HEK293 (cell line): ENCODE data around the gene DGKG.

ENCODE experiments used
- BCL11A ChIP-seq: fragments of 450-650 bp; formaldehyde crosslinking; IDR thresholded peaks from 2 replicates; pipeline ENCODE4 v1.5.1; 2016; ENCODE audit warnings: low read depth, missing biosample characterization, missing genetic modification characterization
- GLIS2 ChIP-seq: fragments of 450-650 bp; formaldehyde crosslinking; IDR thresholded peaks from 2 replicates; pipeline ENCODE4 v1.5.1; 2016; ENCODE audit warnings: missing biosample characterization, missing genetic modification characterization
- HOXA7 ChIP-seq: sonication (generic); formaldehyde crosslinking; IDR thresholded peaks from 2 replicates; pipeline ENCODE4 v1.8.1; 2022; ENCODE audit warnings: missing genetic modification reagents, borderline replicate concordance
- KLF1 ChIP-seq: fragments of 450-650 bp; formaldehyde crosslinking; IDR thresholded peaks from 2 replicates; pipeline ENCODE4 v1.5.1; 2016; ENCODE audit warnings: missing biosample characterization, missing genetic modification characterization
- KLF10 ChIP-seq: fragments of 450-650 bp; IDR thresholded peaks from 2 replicates; pipeline ENCODE4 v1.5.1; 2018; ENCODE audit warnings: missing biosample characterization, mild to moderate bottlenecking, missing genetic modification characterization
- KLF8 ChIP-seq: fragments of 450-650 bp; formaldehyde crosslinking; IDR thresholded peaks from 2 replicates; pipeline ENCODE4 v1.5.1; 2016; ENCODE audit warnings: missing biosample characterization, missing genetic modification characterization
- KLF9 ChIP-seq: fragments of 450-650 bp; formaldehyde crosslinking; IDR thresholded peaks from 2 replicates; pipeline ENCODE4 v1.5.1; 2016; ENCODE audit warnings: missing biosample characterization, missing genetic modification characterization, low read depth
- SP3 ChIP-seq: fragments of 450-650 bp; formaldehyde crosslinking; IDR thresholded peaks from 2 replicates; pipeline ENCODE4 v1.5.1; 2016; ENCODE audit warnings: missing biosample characterization, missing genetic modification characterization
- ZFP69B ChIP-seq: fragments of 450-650 bp; formaldehyde crosslinking; IDR thresholded peaks from 2 replicates; pipeline ENCODE4 v1.5.1; 2016; ENCODE audit warnings: missing biosample characterization, missing genetic modification characterization
- ZNF121 ChIP-seq: fragments of 450-650 bp; formaldehyde crosslinking; IDR thresholded peaks from 2 replicates; pipeline ENCODE4 v1.5.1; 2016; ENCODE audit warnings: missing biosample characterization, missing genetic modification characterization
- ZNF24 ChIP-seq: fragments of 450-650 bp; formaldehyde crosslinking; IDR thresholded peaks from 2 replicates; pipeline ENCODE4 v1.5.1; 2016; ENCODE audit warnings: missing biosample characterization, missing genetic modification characterization
- ZNF274 ChIP-seq, 2 experiments: fragments of 200-500 bp in 1 of 2; fragments of 450-650 bp in 1 of 2; sonication (Bioruptor generic) in 1 of 2; formaldehyde crosslinking in 1 of 2; IDR thresholded peaks; 2 replicates each; pipeline versions ENCODE4 v1.5.1 to v1.6.1; 2014 to 2016; ENCODE audit warnings: borderline replicate concordance in 1 of 2, inconsistent platforms in 1 of 2, low read length in 1 of 2, missing biosample characterization in 1 of 2, missing genetic modification characterization in 1 of 2
- ZNF311 ChIP-seq: fragments of 450-650 bp; formaldehyde crosslinking; IDR thresholded peaks from 2 replicates; pipeline ENCODE4 v1.5.1; 2017; ENCODE audit warnings: missing biosample characterization, missing genetic modification characterization, borderline replicate concordance
- ZNF341 ChIP-seq: fragments of 450-650 bp; formaldehyde crosslinking; IDR thresholded peaks from 2 replicates; pipeline ENCODE4; 2016; ENCODE audit warnings: low read depth, missing biosample characterization, missing genetic modification characterization
- ZNF416 ChIP-seq: fragments of 450-650 bp; formaldehyde crosslinking; IDR thresholded peaks from 2 replicates; pipeline ENCODE4 v1.5.1; 2016; ENCODE audit warnings: missing biosample characterization, missing genetic modification characterization
- ZNF433 ChIP-seq: fragments of 450-650 bp; formaldehyde crosslinking; IDR thresholded peaks from 2 replicates; pipeline ENCODE4 v1.5.1; 2016; ENCODE audit warnings: missing biosample characterization, missing genetic modification characterization, low read depth
- ZNF555 ChIP-seq: fragments of 450-650 bp; formaldehyde crosslinking; conservative IDR thresholded peaks from 2 replicates; pipeline ENCODE4 v1.5.1; 2017; ENCODE audit warnings: missing biosample characterization, mild to moderate bottlenecking, missing genetic modification characterization, inconsistent platforms
- ZNF654 ChIP-seq: fragments of 450-650 bp; formaldehyde crosslinking; IDR thresholded peaks from 2 replicates; pipeline ENCODE4 v1.5.1; 2016; ENCODE audit warnings: low read depth, missing biosample characterization, missing genetic modification characterization
- ZNF76 ChIP-seq: fragments of 450-650 bp; formaldehyde crosslinking; IDR thresholded peaks from 2 replicates; pipeline ENCODE4; 2016; ENCODE audit warnings: low read depth, missing biosample characterization, missing genetic modification characterization, borderline replicate concordance
- ZNF768 ChIP-seq: fragments of 450-650 bp; formaldehyde crosslinking; IDR thresholded peaks from 2 replicates; pipeline ENCODE4 v1.5.1; 2018; ENCODE audit warnings: missing biosample characterization, mild to moderate bottlenecking, missing genetic modification characterization
- ZNF830 ChIP-seq: fragments of 450-650 bp; IDR thresholded peaks from 2 replicates; pipeline ENCODE4 v1.5.0; 2018; ENCODE audit warnings: missing biosample characterization, missing genetic modification characterization, low read depth, mild to moderate bottlenecking, moderate library complexity
- ZNF843 ChIP-seq: fragments of 450-650 bp; formaldehyde crosslinking; IDR thresholded peaks from 2 replicates; pipeline ENCODE4 v1.5.1; 2016; ENCODE audit warnings: missing biosample characterization, missing genetic modification characterization
- ZSCAN23 ChIP-seq: fragments of 450-650 bp; formaldehyde crosslinking; IDR thresholded peaks from 2 replicates; pipeline ENCODE4 v1.5.1; 2016; ENCODE audit warnings: missing biosample characterization, missing genetic modification characterization
- TF ChIP-seq, protein P1 (sequence below): fragments of 450-650 bp; formaldehyde crosslinking; IDR thresholded peaks from 2 replicates; pipeline ENCODE4 v1.5.1; 2016; ENCODE audit warnings: missing biosample characterization, missing genetic modification characterization
- TF ChIP-seq, protein P2 (sequence below): fragments of 450-650 bp; formaldehyde crosslinking; IDR thresholded peaks from 2 replicates; pipeline ENCODE4 v1.5.1; 2016; ENCODE audit warnings: missing biosample characterization, missing genetic modification characterization
- TF ChIP-seq, protein P3 (sequence below): fragments of 450-650 bp; formaldehyde crosslinking; IDR thresholded peaks from 2 replicates; pipeline ENCODE4 v1.5.1; 2016; ENCODE audit warnings: missing biosample characterization, missing genetic modification characterization
- TF ChIP-seq, protein P4 (sequence below): fragments of 450-650 bp; formaldehyde crosslinking; IDR thresholded peaks from 2 replicates; pipeline ENCODE4 v1.5.1; 2016; ENCODE audit warnings: missing biosample characterization, missing genetic modification characterization
- TF ChIP-seq, protein P5 (sequence below): fragments of 450-650 bp; formaldehyde crosslinking; IDR thresholded peaks from 2 replicates; pipeline ENCODE4 v1.5.1; 2016; ENCODE audit warnings: missing biosample characterization, missing genetic modification characterization

DGKG gene

DNA sequence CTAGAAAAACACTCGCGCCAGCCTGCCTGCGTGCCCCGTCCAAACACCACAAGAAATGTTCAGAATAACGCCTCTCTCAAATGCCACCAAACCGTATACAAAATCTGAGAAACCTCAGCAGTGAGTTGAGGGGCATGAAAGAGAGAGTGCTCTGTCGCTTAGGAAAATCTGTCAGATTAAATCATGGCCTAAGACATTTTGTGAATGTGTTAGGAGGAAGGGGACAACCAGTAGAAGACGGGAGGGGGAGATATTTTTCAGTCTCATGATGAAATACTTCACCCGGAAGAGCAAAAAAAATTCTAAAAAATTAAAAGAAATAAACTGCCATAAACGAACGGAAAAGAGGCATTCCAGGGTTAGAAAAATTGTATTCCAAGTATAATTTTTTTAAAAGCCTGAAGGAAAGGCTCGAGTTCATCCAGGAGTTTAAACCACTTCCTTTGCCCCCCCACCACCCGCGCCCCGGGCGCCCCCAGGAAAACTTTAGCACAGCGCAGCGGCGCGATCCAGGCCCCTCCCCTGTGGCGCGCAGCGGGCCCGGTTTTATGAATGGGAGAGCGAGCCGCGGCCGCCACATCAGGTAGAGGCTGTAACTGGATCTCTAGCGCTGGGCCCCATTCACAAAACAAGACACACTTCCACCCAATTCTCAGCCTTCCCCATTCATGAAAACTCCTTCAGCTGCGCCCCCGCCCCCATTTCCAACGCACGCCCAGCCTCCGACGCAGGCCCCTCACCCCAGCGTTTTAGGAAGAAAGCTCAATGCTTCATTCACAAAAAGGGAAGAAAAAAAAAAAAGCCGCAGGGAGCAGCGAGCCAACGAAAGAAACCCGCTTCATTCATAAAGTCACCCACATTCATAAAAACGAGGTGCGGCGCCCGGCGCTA, 254.6 kb downstream of the DGKG start (continued):
- TF ChIP-seq ZNF76 = no peak
- no peak for TF ChIP-seq ZNF433 (tag by site-specific recombination)
- peak; percentile 71 for TF ChIP-seq KLF9
- TF ChIP-seq, protein P1, sequence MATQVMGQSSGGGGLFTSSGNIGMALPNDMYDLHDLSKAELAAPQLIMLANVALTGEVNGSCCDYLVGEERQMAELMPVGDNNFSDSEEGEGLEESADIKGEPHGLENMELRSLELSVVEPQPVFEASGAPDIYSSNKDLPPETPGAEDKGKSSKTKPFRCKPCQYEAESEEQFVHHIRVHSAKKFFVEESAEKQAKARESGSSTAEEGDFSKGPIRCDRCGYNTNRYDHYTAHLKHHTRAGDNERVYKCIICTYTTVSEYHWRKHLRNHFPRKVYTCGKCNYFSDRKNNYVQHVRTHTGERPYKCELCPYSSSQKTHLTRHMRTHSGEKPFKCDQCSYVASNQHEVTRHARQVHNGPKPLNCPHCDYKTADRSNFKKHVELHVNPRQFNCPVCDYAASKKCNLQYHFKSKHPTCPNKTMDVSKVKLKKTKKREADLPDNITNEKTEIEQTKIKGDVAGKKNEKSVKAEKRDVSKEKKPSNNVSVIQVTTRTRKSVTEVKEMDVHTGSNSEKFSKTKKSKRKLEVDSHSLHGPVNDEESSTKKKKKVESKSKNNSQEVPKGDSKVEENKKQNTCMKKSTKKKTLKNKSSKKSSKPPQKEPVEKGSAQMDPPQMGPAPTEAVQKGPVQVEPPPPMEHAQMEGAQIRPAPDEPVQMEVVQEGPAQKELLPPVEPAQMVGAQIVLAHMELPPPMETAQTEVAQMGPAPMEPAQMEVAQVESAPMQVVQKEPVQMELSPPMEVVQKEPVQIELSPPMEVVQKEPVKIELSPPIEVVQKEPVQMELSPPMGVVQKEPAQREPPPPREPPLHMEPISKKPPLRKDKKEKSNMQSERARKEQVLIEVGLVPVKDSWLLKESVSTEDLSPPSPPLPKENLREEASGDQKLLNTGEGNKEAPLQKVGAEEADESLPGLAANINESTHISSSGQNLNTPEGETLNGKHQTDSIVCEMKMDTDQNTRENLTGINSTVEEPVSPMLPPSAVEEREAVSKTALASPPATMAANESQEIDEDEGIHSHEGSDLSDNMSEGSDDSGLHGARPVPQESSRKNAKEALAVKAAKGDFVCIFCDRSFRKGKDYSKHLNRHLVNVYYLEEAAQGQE = no peak
- TF ChIP-seq, protein P2, sequence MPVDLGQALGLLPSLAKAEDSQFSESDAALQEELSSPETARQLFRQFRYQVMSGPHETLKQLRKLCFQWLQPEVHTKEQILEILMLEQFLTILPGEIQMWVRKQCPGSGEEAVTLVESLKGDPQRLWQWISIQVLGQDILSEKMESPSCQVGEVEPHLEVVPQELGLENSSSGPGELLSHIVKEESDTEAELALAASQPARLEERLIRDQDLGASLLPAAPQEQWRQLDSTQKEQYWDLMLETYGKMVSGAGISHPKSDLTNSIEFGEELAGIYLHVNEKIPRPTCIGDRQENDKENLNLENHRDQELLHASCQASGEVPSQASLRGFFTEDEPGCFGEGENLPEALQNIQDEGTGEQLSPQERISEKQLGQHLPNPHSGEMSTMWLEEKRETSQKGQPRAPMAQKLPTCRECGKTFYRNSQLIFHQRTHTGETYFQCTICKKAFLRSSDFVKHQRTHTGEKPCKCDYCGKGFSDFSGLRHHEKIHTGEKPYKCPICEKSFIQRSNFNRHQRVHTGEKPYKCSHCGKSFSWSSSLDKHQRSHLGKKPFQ (tag by site-specific recombination) = no peak
- no peak for TF ChIP-seq ZNF24 (tag by site-specific recombination)
- TF ChIP-seq KLF10 = no peak
- TF ChIP-seq ZSCAN23 (tag by site-specific recombination) = no peak
- TF ChIP-seq ZNF274 (IDR thresholded peaks at IDR 0.05; ENCODE audit: low read length) = no peak
- no peak for TF ChIP-seq ZNF274 (tag by site-specific recombination; IDR thresholded peaks at IDR 0.05; ENCODE audit: borderline replicate concordance)
- TF ChIP-seq, protein P3, sequence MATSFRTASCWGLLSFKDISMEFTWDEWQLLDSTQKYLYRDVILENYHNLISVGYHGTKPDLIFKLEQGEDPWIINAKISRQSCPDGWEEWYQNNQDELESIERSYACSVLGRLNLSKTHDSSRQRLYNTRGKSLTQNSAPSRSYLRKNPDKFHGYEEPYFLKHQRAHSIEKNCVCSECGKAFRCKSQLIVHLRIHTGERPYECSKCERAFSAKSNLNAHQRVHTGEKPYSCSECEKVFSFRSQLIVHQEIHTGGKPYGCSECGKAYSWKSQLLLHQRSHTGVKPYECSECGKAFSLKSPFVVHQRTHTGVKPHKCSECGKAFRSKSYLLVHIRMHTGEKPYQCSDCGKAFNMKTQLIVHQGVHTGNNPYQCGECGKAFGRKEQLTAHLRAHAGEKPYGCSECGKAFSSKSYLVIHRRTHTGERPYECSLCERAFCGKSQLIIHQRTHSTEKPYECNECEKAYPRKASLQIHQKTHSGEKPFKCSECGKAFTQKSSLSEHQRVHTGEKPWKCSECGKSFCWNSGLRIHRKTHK (tag by site-specific recombination) = no peak
- no peak for TF ChIP-seq ZNF654 (tag by site-specific recombination)
- TF ChIP-seq ZNF341 (tag by site-specific recombination) = no peak
- no peak for TF ChIP-seq HOXA7
- no peak for TF ChIP-seq ZNF121
- TF ChIP-seq ZNF768 (tag by site-specific recombination) = no peak
- no peak for TF ChIP-seq ZNF830 (tag by site-specific recombination)
- TF ChIP-seq ZFP69B (tag by site-specific recombination) = peak; percentile 85
- TF ChIP-seq BCL11A (tag by site-specific recombination) = no peak
- TF ChIP-seq ZNF311 = no peak
- TF ChIP-seq GLIS2 = 0 out of 2 replicates have a peak, but pooled peaks have one; percentile 17
- TF ChIP-seq KLF1 = peak; percentile 28; the same call in 1 of the 2 replicates
- TF ChIP-seq, protein P4, sequence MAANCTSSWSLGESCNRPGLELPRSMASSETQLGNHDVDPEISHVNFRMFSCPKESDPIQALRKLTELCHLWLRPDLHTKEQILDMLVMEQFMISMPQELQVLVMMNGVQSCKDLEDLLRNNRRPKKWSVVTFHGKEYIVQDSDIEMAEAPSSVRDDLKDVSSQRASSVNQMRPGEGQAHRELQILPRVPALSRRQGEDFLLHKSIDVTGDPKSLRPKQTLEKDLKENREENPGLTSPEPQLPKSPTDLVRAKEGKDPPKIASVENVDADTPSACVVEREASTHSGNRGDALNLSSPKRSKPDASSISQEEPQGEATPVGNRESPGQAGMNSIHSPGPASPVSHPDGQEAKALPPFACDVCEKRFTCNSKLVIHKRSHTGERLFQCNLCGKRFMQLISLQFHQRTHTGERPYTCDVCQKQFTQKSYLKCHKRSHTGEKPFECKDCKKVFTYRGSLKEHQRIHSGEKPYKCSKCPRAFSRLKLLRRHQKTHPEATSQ (tag by site-specific recombination) = no peak
- TF ChIP-seq ZNF416 (tag by site-specific recombination) = no peak
- TF ChIP-seq SP3 (tag by site-specific recombination) = no peak; the same call in none of the 2 replicates
- TF ChIP-seq ZNF843 = no peak
- TF ChIP-seq, protein P5, sequence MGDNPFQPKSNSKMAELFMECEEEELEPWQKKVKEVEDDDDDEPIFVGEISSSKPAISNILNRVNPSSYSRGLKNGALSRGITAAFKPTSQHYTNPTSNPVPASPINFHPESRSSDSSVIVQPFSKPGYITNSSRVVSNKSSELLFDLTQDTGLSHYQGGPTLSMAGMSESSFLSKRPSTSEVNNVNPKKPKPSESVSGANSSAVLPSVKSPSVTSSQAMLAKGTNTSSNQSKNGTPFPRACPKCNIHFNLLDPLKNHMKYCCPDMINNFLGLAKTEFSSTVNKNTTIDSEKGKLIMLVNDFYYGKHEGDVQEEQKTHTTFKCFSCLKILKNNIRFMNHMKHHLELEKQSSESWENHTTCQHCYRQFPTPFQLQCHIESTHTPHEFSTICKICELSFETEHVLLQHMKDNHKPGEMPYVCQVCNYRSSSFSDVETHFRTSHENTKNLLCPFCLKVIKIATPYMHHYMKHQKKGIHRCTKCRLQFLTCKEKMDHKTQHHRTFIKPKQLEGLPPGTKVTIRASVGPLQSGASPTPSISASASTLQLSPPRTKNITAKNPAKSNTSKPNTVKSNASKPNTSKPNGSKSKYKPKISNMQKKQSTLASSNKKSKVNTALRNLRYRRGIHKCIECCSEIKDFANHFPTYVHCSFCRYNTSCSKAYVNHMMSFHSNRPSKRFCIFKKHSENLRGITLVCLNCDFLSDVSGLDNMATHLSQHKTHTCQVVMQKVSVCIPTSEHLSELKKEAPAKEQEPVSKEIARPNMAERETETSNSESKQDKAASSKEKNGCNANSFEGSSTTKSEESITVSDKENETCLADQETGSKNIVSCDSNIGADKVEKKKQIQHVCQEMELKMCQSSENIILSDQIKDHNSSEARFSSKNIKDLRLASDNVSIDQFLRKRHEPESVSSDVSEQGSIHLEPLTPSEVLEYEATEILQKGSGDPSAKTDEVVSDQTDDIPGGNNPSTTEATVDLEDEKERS (tag by site-specific recombination) = no peak
- TF ChIP-seq KLF8 (tag by site-specific recombination) = peak; percentile 64; the same call in 1 of the 2 replicates
- no peak for TF ChIP-seq ZNF555 (tag by site-specific recombination)
